ENCODE measurements around the gene P2RY14. TPM values are rescaled to one million over a fixed set of nuclear protein-coding genes. Genes with fewer than 3 reads are reported as not detected.
A peak's percentile ranks its signal among the peaks of the same experiment; 100 is the strongest.

Gene P2RY14
- polyA plus RNA-seq, 1 donor (not counting 4 experiments of a cell fraction or from before 2014, with no cell fraction given) = not detected

DNA sequence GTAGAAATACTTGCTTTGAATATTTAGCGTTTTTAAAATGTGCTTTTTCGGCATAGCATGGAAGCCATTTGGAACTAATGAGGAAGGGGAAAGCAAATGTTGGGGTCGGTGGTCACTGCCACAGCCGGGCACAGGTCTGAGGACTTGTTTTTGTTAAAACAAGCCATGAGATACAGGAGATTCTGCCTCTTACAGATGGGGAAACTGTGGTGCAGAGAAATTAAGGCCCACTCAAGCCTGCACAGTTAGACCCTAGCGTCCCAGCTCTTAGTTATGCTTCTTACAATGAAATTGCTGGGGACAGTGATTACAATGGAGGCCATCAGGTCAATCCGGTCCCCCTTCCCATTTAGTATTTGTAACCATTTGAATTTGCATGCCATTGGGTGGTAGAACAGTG is 72.9 kb downstream of the P2RY14 start:
- Histone ChIP-seq H3K36me3 (ENCODE audit: control insufficient read depth in 2 of 2, extremely low read depth in 1 of 2, insufficient read depth in 2 of 2, low read length in 2 of 2) (no peaks in the 10 kb centered on the region), H3K4me2 (ENCODE audit: control insufficient read depth, extremely low read depth, insufficient read depth, low read depth, low read length) (no peak overlapping the region), H3K79me2 (ENCODE audit: control insufficient read depth, insufficient read depth, low read length) (no peaks in the 10 kb centered on the region), H2AFZ (ENCODE audit: control insufficient read depth, low read length) (no peak overlapping the region), H3K4me1 (ENCODE audit: control insufficient read depth, extremely low read depth, insufficient read depth, low read length) (no peaks in the 10 kb centered on the region), H3K9ac (ENCODE audit: control insufficient read depth, extremely low read depth, insufficient read depth, low read length) (no peak overlapping the region), H3K27me3 (ENCODE audit: control insufficient read depth, extremely low read depth, insufficient read depth, low read length) (no peaks in the 10 kb centered on the region), H3K27ac (ENCODE audit: control insufficient read depth, insufficient read depth, low read length) (no peak overlapping the region), H3K9me1 (ENCODE audit: control insufficient read depth, extremely low read depth, insufficient read depth, low read length) (no peaks in the 10 kb centered on the region), H3K9me3 (ENCODE audit: control insufficient read depth, low read depth, low read length) (no peaks in the 10 kb centered on the region), H4K20me1 (ENCODE audit: control insufficient read depth, extremely low read depth, insufficient read depth, low read length) (no peaks in the 10 kb centered on the region), H3K4me3 (ENCODE audit: control insufficient read depth in 2 of 3, extremely low read depth in 1 of 3, insufficient read depth in 2 of 3, low read depth in 1 of 3, low read length in 3 of 3) (no peak overlapping the region)
- TF ChIP-seq, protein P1, sequence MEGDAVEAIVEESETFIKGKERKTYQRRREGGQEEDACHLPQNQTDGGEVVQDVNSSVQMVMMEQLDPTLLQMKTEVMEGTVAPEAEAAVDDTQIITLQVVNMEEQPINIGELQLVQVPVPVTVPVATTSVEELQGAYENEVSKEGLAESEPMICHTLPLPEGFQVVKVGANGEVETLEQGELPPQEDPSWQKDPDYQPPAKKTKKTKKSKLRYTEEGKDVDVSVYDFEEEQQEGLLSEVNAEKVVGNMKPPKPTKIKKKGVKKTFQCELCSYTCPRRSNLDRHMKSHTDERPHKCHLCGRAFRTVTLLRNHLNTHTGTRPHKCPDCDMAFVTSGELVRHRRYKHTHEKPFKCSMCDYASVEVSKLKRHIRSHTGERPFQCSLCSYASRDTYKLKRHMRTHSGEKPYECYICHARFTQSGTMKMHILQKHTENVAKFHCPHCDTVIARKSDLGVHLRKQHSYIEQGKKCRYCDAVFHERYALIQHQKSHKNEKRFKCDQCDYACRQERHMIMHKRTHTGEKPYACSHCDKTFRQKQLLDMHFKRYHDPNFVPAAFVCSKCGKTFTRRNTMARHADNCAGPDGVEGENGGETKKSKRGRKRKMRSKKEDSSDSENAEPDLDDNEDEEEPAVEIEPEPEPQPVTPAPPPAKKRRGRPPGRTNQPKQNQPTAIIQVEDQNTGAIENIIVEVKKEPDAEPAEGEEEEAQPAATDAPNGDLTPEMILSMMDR (optimal IDR thresholded peaks at IDR 0.05 in 1 of 3, IDR thresholded peaks at IDR 0.05 in 1 of 3, conservative IDR thresholded peaks at IDR 0.05 in 1 of 3; ENCODE audit: extremely low read depth in 1 of 3, insufficient read depth in 2 of 3, low read length in 3 of 3) = no peak
- TF ChIP-seq EZH2 (IDR thresholded peaks at IDR 0.05; ENCODE audit: low read length) = no peak
- DNase-seq (ENCODE audit: low read depth, low spot score) (no peak), FAIRE-seq (no peak)
- dilution Hi-C loops (cut with MboI; ENCODE audit: extremely low pct_ligation_motif_present, low sequenced_read_pairs) = no loop called here

DNA sequence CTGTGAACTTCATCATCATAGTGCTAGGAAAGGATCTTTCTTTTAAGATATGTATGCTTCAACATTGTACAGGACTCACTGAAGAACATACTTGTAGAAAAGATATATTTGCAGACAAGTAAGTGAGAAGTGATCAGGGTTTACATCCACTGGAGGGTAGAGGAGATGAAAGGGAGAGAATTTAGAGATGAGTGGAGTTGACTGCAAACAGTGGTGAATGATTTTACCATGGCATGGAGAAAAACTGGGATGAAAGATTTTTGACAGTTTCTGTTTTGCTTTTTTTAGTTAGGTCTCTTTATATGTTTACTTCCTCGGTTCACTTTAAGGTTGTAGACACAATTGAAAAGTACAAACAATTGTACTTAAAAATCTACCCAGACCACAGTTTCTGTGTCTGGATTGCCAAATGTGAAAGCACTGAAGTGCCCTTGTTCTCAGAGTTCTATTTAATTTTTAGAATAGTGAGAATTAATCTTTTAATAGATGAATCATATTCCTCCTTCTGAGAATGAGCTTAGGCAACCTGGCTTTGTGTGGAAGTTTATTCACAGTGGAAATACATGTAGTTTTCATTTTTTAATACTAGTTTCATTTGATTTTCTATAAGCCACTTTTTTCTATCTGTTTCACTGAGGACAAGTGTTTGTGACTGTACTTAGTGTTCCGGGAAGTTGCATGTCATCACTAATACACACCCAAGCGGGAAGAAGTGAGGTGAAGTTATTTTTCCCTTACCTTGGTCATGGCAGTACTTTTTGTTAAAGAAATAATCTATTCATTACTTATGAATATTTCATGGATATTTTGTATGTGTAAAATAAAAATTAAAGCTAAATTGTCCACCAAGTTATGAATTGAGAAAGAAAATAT is 73.6 kb downstream of the P2RY14 start:
- no peaks in the 10 kb centered on the region for H3K9me1 ChIP-seq (ENCODE audit: control insufficient read depth, extremely low read depth, insufficient read depth, low read length)
- no peaks in the 10 kb centered on the region for H3K27me3 ChIP-seq (ENCODE audit: control insufficient read depth, extremely low read depth, insufficient read depth, low read length)
- H4K20me1 ChIP-seq (ENCODE audit: control insufficient read depth, extremely low read depth, insufficient read depth, low read length) = no peaks in the 10 kb centered on the region
- FAIRE-seq (no peak), DNase-seq (ENCODE audit: low read depth, low spot score) (no peak)
- dilution Hi-C loops (cut with MboI; ENCODE audit: extremely low pct_ligation_motif_present, low sequenced_read_pairs) = no loop called here
- H3K36me3 ChIP-seq (ENCODE audit: control insufficient read depth in 2 of 2, extremely low read depth in 1 of 2, insufficient read depth in 2 of 2, low read length in 2 of 2) = no peaks in the 10 kb centered on the region
- no peaks in the 10 kb centered on the region for H3K9me3 ChIP-seq (ENCODE audit: control insufficient read depth, low read depth, low read length)
- H3K4me3 ChIP-seq (ENCODE audit: control insufficient read depth in 2 of 3, extremely low read depth in 1 of 3, insufficient read depth in 2 of 3, low read depth in 1 of 3, low read length in 3 of 3) = no peak overlapping the region
- TF ChIP-seq EZH2 (IDR thresholded peaks at IDR 0.05; ENCODE audit: low read length) = no peak
- TF ChIP-seq, protein P1 (optimal IDR thresholded peaks at IDR 0.05 in 1 of 3, IDR thresholded peaks at IDR 0.05 in 1 of 3, conservative IDR thresholded peaks at IDR 0.05 in 1 of 3; ENCODE audit: extremely low read depth in 1 of 3, insufficient read depth in 2 of 3, low read length in 3 of 3) = no peak
- H3K9ac ChIP-seq (ENCODE audit: control insufficient read depth, extremely low read depth, insufficient read depth, low read length) = no peak overlapping the region
- H3K4me1 ChIP-seq (ENCODE audit: control insufficient read depth, extremely low read depth, insufficient read depth, low read length) = no peaks in the 10 kb centered on the region
- no peak overlapping the region for H3K4me2 ChIP-seq (ENCODE audit: control insufficient read depth, extremely low read depth, insufficient read depth, low read depth, low read length)
- no peaks in the 10 kb centered on the region for H3K79me2 ChIP-seq (ENCODE audit: control insufficient read depth, insufficient read depth, low read length)
- H2AFZ ChIP-seq (ENCODE audit: control insufficient read depth, low read length) = peak overlapping the region; percentile 1
- H3K27ac ChIP-seq (ENCODE audit: control insufficient read depth, insufficient read depth, low read length) = no peak overlapping the region
